ENCODE measurements around the gene ELMO3. TPM values are rescaled to one million over a fixed set of nuclear protein-coding genes. Genes with fewer than 3 reads are reported as not detected.

ELMO3 gene
- polyA plus RNA-seq, 3 donors from 2014 or later = not detected

Other genes with a start within 250 kb of the ELMO3 start
- not detected for gene CES3, start 237.9 kb upstream of the ELMO3 start, polyA plus RNA-seq
- gene CES4A, start 210.5 kb upstream of the ELMO3 start, polyA plus RNA-seq = 1 to 10 TPM in 1 of 3 donors, under 1 TPM in 1, not detected in 1; 0.98 to 1.6 TPM
- 100 to 1,000 TPM in 1 of 3 donors, 10 to 100 TPM in 2; 93.5 to 118 (median 95.2) TPM for gene CBFB, start 170.0 kb upstream of the ELMO3 start, polyA plus RNA-seq
- gene PHAF1, start 89.2 kb upstream of the ELMO3 start, polyA plus RNA-seq = 10 to 100 TPM in 2 of 3 donors, 1 to 10 TPM in 1; 5.7 to 15.1 (median 14.4) TPM
- under 1 TPM in 2 of 3 donors, not detected in 1; 0.13 to 0.18 TPM for gene B3GNT9, start 48.1 kb upstream of the ELMO3 start, polyA plus RNA-seq
- gene TRADD, start 39.2 kb upstream of the ELMO3 start, polyA plus RNA-seq = 10 to 100 TPM; 44.9 to 53.7 (median 49.4) TPM
- gene FBXL8, start 39.2 kb upstream of the ELMO3 start, polyA plus RNA-seq = 1 to 10 TPM; 3.8 to 7.4 (median 5.7) TPM
- not detected for gene HSF4, start 34.4 kb upstream of the ELMO3 start, polyA plus RNA-seq
- gene NOL3, start 28.6 kb upstream of the ELMO3 start, polyA plus RNA-seq = under 1 TPM in 2 of 3 donors, not detected in 1; 0.18 to 0.47 TPM
- gene MATCAP1, start 15.2 kb upstream of the ELMO3 start, polyA plus RNA-seq = under 1 TPM in 1 of 3 donors, not detected in 2; 1.00 TPM
- not detected for gene EXOC3L1, start 9.0 kb upstream of the ELMO3 start, polyA plus RNA-seq
- gene E2F4, start 7.0 kb upstream of the ELMO3 start, polyA plus RNA-seq = 10 to 100 TPM; 42.7 to 85.3 (median 76.0) TPM
- 100 to 1,000 TPM; 104 to 154 (median 107) TPM for gene TMEM208, start 28.0 kb downstream of the ELMO3 start, polyA plus RNA-seq
- gene FHOD1, start 48.4 kb downstream of the ELMO3 start, polyA plus RNA-seq = 1 to 10 TPM; 3.5 to 8.2 (median 4.8) TPM
- under 1 TPM in 1 of 3 donors, not detected in 2; 0.46 TPM for gene SLC9A5, start 49.8 kb downstream of the ELMO3 start, polyA plus RNA-seq
- 1 to 10 TPM; 3.7 to 8.1 (median 5.3) TPM for gene PLEKHG4, start 80.4 kb downstream of the ELMO3 start, polyA plus RNA-seq
- gene KCTD19, start 127.6 kb downstream of the ELMO3 start, polyA plus RNA-seq = not detected
- not detected for gene LRRC36, start 127.7 kb downstream of the ELMO3 start, polyA plus RNA-seq
- gene TPPP3, start 194.4 kb downstream of the ELMO3 start, polyA plus RNA-seq = under 1 TPM in 2 of 3 donors, not detected in 1; 0.22 to 0.78 TPM
- under 1 TPM in 2 of 3 donors, not detected in 1; 0.64 to 0.71 TPM for gene ZDHHC1, start 217.3 kb downstream of the ELMO3 start, polyA plus RNA-seq
- gene HSD11B2, start 232.0 kb downstream of the ELMO3 start, polyA plus RNA-seq = not detected

All from immature natural killer cell (primary cell).